ENCODE results near the gene VIT. TPM values are rescaled to one million over a fixed set of nuclear protein-coding genes. Genes with fewer than 3 reads are reported as not detected.

VIT gene
- total RNA-seq, 1 donor from 2014 or later = not detected

DNA sequence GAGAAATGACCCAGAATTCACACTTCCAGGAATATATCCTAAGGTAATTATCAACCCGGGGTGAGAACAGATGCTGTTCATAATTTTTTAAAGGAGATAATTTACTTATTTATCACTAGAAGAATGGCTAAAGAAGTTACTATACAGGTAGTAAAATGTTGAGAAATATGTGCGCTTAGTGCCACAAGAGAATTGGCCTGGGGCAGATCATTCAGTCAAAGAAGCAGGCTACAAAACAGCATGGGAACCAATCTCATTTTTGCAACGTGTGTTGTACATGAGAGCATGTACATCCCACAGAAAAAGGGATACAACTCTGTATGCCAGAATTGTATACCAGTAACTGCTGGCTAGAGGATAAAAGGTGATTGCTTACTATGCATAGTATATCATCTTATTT, 75.2 kb downstream of the VIT start:
- TF ChIP-seq, protein P1, sequence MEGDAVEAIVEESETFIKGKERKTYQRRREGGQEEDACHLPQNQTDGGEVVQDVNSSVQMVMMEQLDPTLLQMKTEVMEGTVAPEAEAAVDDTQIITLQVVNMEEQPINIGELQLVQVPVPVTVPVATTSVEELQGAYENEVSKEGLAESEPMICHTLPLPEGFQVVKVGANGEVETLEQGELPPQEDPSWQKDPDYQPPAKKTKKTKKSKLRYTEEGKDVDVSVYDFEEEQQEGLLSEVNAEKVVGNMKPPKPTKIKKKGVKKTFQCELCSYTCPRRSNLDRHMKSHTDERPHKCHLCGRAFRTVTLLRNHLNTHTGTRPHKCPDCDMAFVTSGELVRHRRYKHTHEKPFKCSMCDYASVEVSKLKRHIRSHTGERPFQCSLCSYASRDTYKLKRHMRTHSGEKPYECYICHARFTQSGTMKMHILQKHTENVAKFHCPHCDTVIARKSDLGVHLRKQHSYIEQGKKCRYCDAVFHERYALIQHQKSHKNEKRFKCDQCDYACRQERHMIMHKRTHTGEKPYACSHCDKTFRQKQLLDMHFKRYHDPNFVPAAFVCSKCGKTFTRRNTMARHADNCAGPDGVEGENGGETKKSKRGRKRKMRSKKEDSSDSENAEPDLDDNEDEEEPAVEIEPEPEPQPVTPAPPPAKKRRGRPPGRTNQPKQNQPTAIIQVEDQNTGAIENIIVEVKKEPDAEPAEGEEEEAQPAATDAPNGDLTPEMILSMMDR (IDR thresholded peaks at IDR 0.05; ENCODE audit: insufficient read depth, low read length, severe bottlenecking) = no peak
- FAIRE-seq (no peak), DNase-seq (ENCODE audit: low read depth) (no peak)
- H3K4me3 ChIP-seq (ENCODE audit: low read depth, low read length) = no peak overlapping the region
- no peaks in the 10 kb centered on the region for H3K27me3 ChIP-seq (ENCODE audit: control insufficient read depth, insufficient read depth, low read length)
- H3K36me3 ChIP-seq (ENCODE audit: control insufficient read depth, insufficient read depth, low read length) = no peaks in the 10 kb centered on the region

DNA sequence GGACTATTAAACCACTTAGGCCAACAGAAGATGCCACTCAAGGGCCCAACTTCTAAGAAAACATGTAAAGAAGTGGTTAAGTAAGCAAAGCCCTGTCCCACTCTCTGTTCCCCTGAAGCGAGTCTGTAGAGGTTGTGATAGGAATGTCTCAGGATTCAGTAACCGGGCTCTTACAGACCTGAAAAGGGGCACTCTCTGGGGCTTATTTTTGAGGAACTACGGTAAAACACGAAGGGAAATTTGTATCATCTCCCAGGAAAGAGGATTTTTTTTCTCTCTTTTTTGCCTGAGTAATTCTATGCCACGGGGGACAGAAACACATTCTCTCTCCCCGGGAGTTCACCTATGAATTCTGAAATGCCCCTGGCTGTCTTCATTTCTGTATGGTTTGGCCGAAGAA, 77.4 kb downstream of the VIT start:
- FAIRE-seq = no peak
- DNase-seq (ENCODE audit: low read depth) = no peak
- Histone ChIP-seq H3K27me3 (ENCODE audit: control insufficient read depth, insufficient read depth, low read length) (no peaks in the 10 kb centered on the region), H3K4me3 (ENCODE audit: low read depth, low read length) (no peak overlapping the region), H3K36me3 (ENCODE audit: control insufficient read depth, insufficient read depth, low read length) (no peaks in the 10 kb centered on the region)
- TF ChIP-seq, protein P1 (IDR thresholded peaks at IDR 0.05; ENCODE audit: insufficient read depth, low read length, severe bottlenecking) = no peak

GRCh38 chr2:36775261-36775660, 78.8 kb downstream of the VIT start:
- DNase-seq (ENCODE audit: low read depth) (no peak), FAIRE-seq (no peak)
- H3K4me3 ChIP-seq (ENCODE audit: low read depth, low read length) = no peak overlapping the region
- TF ChIP-seq, protein P1 (IDR thresholded peaks at IDR 0.05; ENCODE audit: insufficient read depth, low read length, severe bottlenecking) = no peak
- no peaks in the 10 kb centered on the region for H3K27me3 ChIP-seq (ENCODE audit: control insufficient read depth, insufficient read depth, low read length)
- H3K36me3 ChIP-seq (ENCODE audit: control insufficient read depth, insufficient read depth, low read length) = no peaks in the 10 kb centered on the region

- Histone ChIP-seq H3K27me3 (ENCODE audit: control insufficient read depth, insufficient read depth, low read length) (no peaks in the 10 kb centered on the region), H3K4me3 (ENCODE audit: low read depth, low read length) (no peak overlapping the region), H3K36me3 (ENCODE audit: control insufficient read depth, insufficient read depth, low read length) (no peaks in the 10 kb centered on the region)
- TF ChIP-seq, protein P1 (IDR thresholded peaks at IDR 0.05; ENCODE audit: insufficient read depth, low read length, severe bottlenecking) = no peak
- no peak for FAIRE-seq
- DNase-seq (ENCODE audit: low read depth) = no peak
Measured at GRCh38 chr2:36775806-36776205, 79.3 kb downstream of the VIT start.

GRCh38 chr2:36777272-36777671, 80.8 kb downstream of the VIT start:
- Histone ChIP-seq H3K4me3 (ENCODE audit: low read depth, low read length) (no peak overlapping the region), H3K36me3 (ENCODE audit: control insufficient read depth, insufficient read depth, low read length) (no peaks in the 10 kb centered on the region), H3K27me3 (ENCODE audit: control insufficient read depth, insufficient read depth, low read length) (no peaks in the 10 kb centered on the region)
- FAIRE-seq (no peak), DNase-seq (ENCODE audit: low read depth) (no peak)
- TF ChIP-seq, protein P1 (IDR thresholded peaks at IDR 0.05; ENCODE audit: insufficient read depth, low read length, severe bottlenecking) = no peak

DNA sequence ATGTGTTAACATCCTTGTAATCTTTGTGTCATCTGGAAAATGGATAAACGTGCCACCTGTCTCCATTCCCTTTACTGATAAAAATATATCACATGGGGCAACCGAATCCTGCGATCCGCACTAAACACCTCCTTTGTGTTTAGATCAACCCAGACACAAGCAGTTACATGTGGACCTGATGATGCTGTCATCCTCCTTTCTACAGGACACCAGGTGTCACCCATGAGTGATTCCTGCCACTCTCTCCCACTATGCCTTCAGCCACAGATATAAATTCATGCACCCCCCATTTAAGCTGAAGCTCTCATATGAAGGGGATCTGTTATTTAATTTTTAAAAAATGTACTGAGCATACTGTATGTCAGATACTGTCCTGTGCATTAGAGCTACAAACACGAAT, 81.3 kb downstream of the VIT start:
- no peaks in the 10 kb centered on the region for H3K36me3 ChIP-seq (ENCODE audit: control insufficient read depth, insufficient read depth, low read length)
- DNase-seq (ENCODE audit: low read depth) (no peak), FAIRE-seq (no peak)
- H3K27me3 ChIP-seq (ENCODE audit: control insufficient read depth, insufficient read depth, low read length) = no peaks in the 10 kb centered on the region
- H3K4me3 ChIP-seq (ENCODE audit: low read depth, low read length) = no peak overlapping the region
- TF ChIP-seq, protein P1 (IDR thresholded peaks at IDR 0.05; ENCODE audit: insufficient read depth, low read length, severe bottlenecking) = no peak
